GM23338 (cell line): ENCODE data around the gene MAP2K3.

Source experiments
- CREB1 ChIP-seq: fragments of 250-450 bp; sonication (Bioruptor Pico); IDR thresholded peaks from 2 replicates; pipeline ENCODE4 v1.5.0; 2020; ENCODE audit warnings: low read depth, mild to moderate bottlenecking, moderate library complexity
- CTCF ChIP-seq, 2 experiments: fragments of 200-600 bp in 1 of 2; sonication (generic) in 1 of 2; conservative IDR thresholded peaks; 2 replicates each; pipeline versions ENCODE4 v1.5.1 to v1.6.1; 2016 to 2017; ENCODE audit warnings: antibody characterized with exemption in 2 of 2, low read depth in 2 of 2, mild to moderate bottlenecking in 2 of 2, moderate library complexity in 1 of 2
- ETS1 ChIP-seq: IDR thresholded peaks from 2 replicates; pipeline ENCODE4 v1.6.1; 2016; ENCODE audit warnings: antibody characterized with exemption
- EZH2 ChIP-seq: fragments of 200-600 bp; sonication (generic); IDR thresholded peaks from one replicate; pipeline ENCODE4 v1.8.0; 2017; ENCODE audit warnings: antibody characterized with exemption, mild to moderate bottlenecking, low read depth; ENCODE audit not compliant: unreplicated experiment
- EZH2phosphoT487 ChIP-seq: fragments of 200-600 bp; sonication (generic); IDR thresholded peaks from one replicate; pipeline ENCODE4 v1.8.1; 2018; ENCODE audit warnings: antibody characterized with exemption; ENCODE audit not compliant: unreplicated experiment
- JUNB ChIP-seq: IDR thresholded peaks from one replicate; pipeline ENCODE4 v1.6.1; 2016; ENCODE audit warnings: antibody characterized with exemption; ENCODE audit not compliant: unreplicated experiment
- POLR2AphosphoS5 ChIP-seq: IDR thresholded peaks from 2 replicates; pipeline ENCODE4 v1.6.1; 2016; ENCODE audit warnings: antibody characterized with exemption, low read depth
- REST ChIP-seq: IDR thresholded peaks from one replicate; pipeline ENCODE4 v1.6.1; 2018; ENCODE audit warnings: antibody characterized with exemption; ENCODE audit not compliant: unreplicated experiment
- STAT1 ChIP-seq: IDR thresholded peaks from one replicate; pipeline ENCODE4 v1.6.1; 2016; ENCODE audit warnings: antibody characterized with exemption; ENCODE audit not compliant: unreplicated experiment
- ZNF331 ChIP-seq: fragments of 250-450 bp; sonication (Bioruptor Pico); IDR thresholded peaks from 2 replicates; pipeline ENCODE4 v1.5.0; 2020; ENCODE audit warnings: low read depth, mild to moderate bottlenecking, moderate library complexity

GRCh38 chr17:21362331-21362931, 77.9 kb downstream of the MAP2K3 start:
- TF ChIP-seq CTCF (conservative IDR thresholded peaks at IDR 0.05; ENCODE audit: low read depth in 2 of 2) = no peak
- TF ChIP-seq REST = no peak
- no peak for TF ChIP-seq EZH2
- TF ChIP-seq POLR2AphosphoS5 = no peak
- no peak for TF ChIP-seq JUNB
- no peak for TF ChIP-seq EZH2phosphoT487
- no peak for TF ChIP-seq ZNF331
- TF ChIP-seq STAT1 = no peak
- TF ChIP-seq ETS1 = no peak
- no peak for TF ChIP-seq CREB1
